ENCODE results near the gene LAMB2. TPM values are rescaled to one million over a fixed set of nuclear protein-coding genes. Genes with fewer than 3 reads are reported as not detected.

The LAMB2 gene
- total and polyA plus RNA-seq, 2 experiments from 2014 or later: 615 to 1,233 TPM

GRCh38 chr3:49120438-49121131 is 12.3 kb downstream of the LAMB2 start, which contains the start of gene USP19:
TSS of gene USP19 (minus strand) at chr3:49120823. CDS start at chr3:49119145, 1,678 bp downstream.
- peak within 1 kb of the TSS; percentile 62 for H3K4me3 ChIP-seq
- DNase-seq (ENCODE audit: low read depth in 1 of 2, low spot score in 1 of 2): peak; percentile 95 to 96
- H3K36me3 ChIP-seq: peaks cover 49% of the 10 kb centered on the region
- no peak for TF ChIP-seq CTCF (IDR thresholded peaks at IDR 0.05; ENCODE audit: low read depth, low read length)
- H3K27ac ChIP-seq: peak within 1 kb of the TSS; percentile 98
- H3K4me1 ChIP-seq (ENCODE audit: low read depth): peaks cover 10% of the 10 kb centered on the region
- H3K9me3 ChIP-seq (ENCODE audit: low read depth): no peaks in the 10 kb centered on the region
- no peaks in the 10 kb centered on the region for H3K27me3 ChIP-seq

- no peaks in the 10 kb centered on the region for H3K27me3 ChIP-seq
- H3K4me1 ChIP-seq (ENCODE audit: low read depth): peaks cover 10% of the 10 kb centered on the region
- H3K36me3 ChIP-seq: peaks cover 51% of the 10 kb centered on the region
- H3K9me3 ChIP-seq (ENCODE audit: low read depth): no peaks in the 10 kb centered on the region
- TF ChIP-seq CTCF (IDR thresholded peaks at IDR 0.05; ENCODE audit: low read depth, low read length): no peak
- peak overlapping the region; percentile 62 for H3K4me3 ChIP-seq
- DNase-seq (ENCODE audit: low read depth in 1 of 2, low spot score in 1 of 2): no peak
- peak overlapping the region; percentile 98 for H3K27ac ChIP-seq
Measured at GRCh38 chr3:49120096-49120437, 12.8 kb downstream of the LAMB2 start.

- TF ChIP-seq CTCF (IDR thresholded peaks at IDR 0.05; ENCODE audit: low read depth, low read length): no peak
- Histone ChIP-seq H3K4me1 (ENCODE audit: low read depth) (peaks cover 10% of the 10 kb centered on the region), H3K4me3 (peak overlapping the region; percentile 62), H3K9me3 (ENCODE audit: low read depth) (no peaks in the 10 kb centered on the region), H3K27ac (peak overlapping the region; percentile 98), H3K27me3 (no peaks in the 10 kb centered on the region), H3K36me3 (peaks cover 55% of the 10 kb centered on the region)
- DNase-seq (ENCODE audit: low read depth in 1 of 2, low spot score in 1 of 2): no peak
Measured at GRCh38 chr3:49119439-49119838, 13.4 kb downstream of the LAMB2 start.

GRCh38 chr3:49119036-49119435 is 13.8 kb downstream of the LAMB2 start:
- no peak for TF ChIP-seq CTCF (IDR thresholded peaks at IDR 0.05; ENCODE audit: low read depth, low read length)
- DNase-seq (ENCODE audit: low read depth in 1 of 2, low spot score in 1 of 2): peak in 1 of 2 donors; percentile 33
- peaks cover 10% of the 10 kb centered on the region for H3K4me1 ChIP-seq (ENCODE audit: low read depth)
- no peaks in the 10 kb centered on the region for H3K9me3 ChIP-seq (ENCODE audit: low read depth)
- peaks cover 55% of the 10 kb centered on the region for H3K36me3 ChIP-seq
- H3K4me3 ChIP-seq: no peak overlapping the region
- peak overlapping the region; percentile 98 for H3K27ac ChIP-seq
- no peaks in the 10 kb centered on the region for H3K27me3 ChIP-seq

- no peaks in the 10 kb centered on the region for H3K9me3 ChIP-seq (ENCODE audit: low read depth)
- H3K4me1 ChIP-seq (ENCODE audit: low read depth): no peaks in the 10 kb centered on the region
- TF ChIP-seq CTCF (IDR thresholded peaks at IDR 0.05; ENCODE audit: low read depth, low read length): no peak
- H3K36me3 ChIP-seq: peaks cover 83% of the 10 kb centered on the region
- H3K27ac ChIP-seq: no peak overlapping the region
- H3K27me3 ChIP-seq: no peaks in the 10 kb centered on the region
- DNase-seq (ENCODE audit: low read depth in 1 of 2, low spot score in 1 of 2): no peak
- H3K4me3 ChIP-seq: no peak overlapping the region
Measured at GRCh38 chr3:49112262-49112661, 20.6 kb downstream of the LAMB2 start.

All from cardiac muscle cell (in vitro differentiated cells and primary cell).